ENCODE results near the gene TLK2.
"Not testable (repeated sequence)": the region's sequence is repeated elsewhere in the genome, so short reads cannot be mapped to it uniquely, and the experiment has no call there.

Gene TLK2

GRCh38 chr17:62603783-62604182, 125.2 kb downstream of the TLK2 start:
- DNase-seq (ENCODE audit: low read depth), result not testable (repeated sequence)

GRCh38 chr17:62605588-62605987, 127.0 kb downstream of the TLK2 start:
- DNase-seq (ENCODE audit: low read depth), result no peak

GRCh38 chr17:62611292-62611691, 132.7 kb downstream of the TLK2 start:
- no peak for DNase-seq (ENCODE audit: low read depth)

GRCh38 chr17:62611728-62612127, 133.1 kb downstream of the TLK2 start:
- no peak for DNase-seq (ENCODE audit: low read depth)

GRCh38 chr17:62612289-62612688, 133.7 kb downstream of the TLK2 start:
- DNase-seq (ENCODE audit: low read depth), result not testable (repeated sequence)

GRCh38 chr17:62613095-62613494, 134.5 kb downstream of the TLK2 start:
- not testable (repeated sequence) for DNase-seq (ENCODE audit: low read depth)

- DNase-seq (ENCODE audit: low read depth), result peak; percentile 83
Observed at GRCh38 chr17:62614142-62614541, 135.5 kb downstream of the TLK2 start.

- DNase-seq (ENCODE audit: low read depth), result no peak
Observed at GRCh38 chr17:62615503-62615902, 136.9 kb downstream of the TLK2 start.

GRCh38 chr17:62616993-62617893, 138.6 kb downstream of the TLK2 start:
- no peak for DNase-seq (ENCODE audit: low read depth)

- DNase-seq (ENCODE audit: low read depth), result no peak
Observed at GRCh38 chr17:62617894-62618472, 139.4 kb downstream of the TLK2 start.

GRCh38 chr17:62618647-62619416, 140.2 kb downstream of the TLK2 start:
- no peak for DNase-seq (ENCODE audit: low read depth)

- no peak for DNase-seq (ENCODE audit: low read depth)
Observed at GRCh38 chr17:62619417-62620155, 141.0 kb downstream of the TLK2 start.

- no peak for DNase-seq (ENCODE audit: low read depth)
Observed at GRCh38 chr17:62621223-62621622, 142.6 kb downstream of the TLK2 start.

- no peak for DNase-seq (ENCODE audit: low read depth)
Observed at GRCh38 chr17:62625184-62625869, 146.7 kb downstream of the TLK2 start.

- DNase-seq (ENCODE audit: low read depth), result no peak
Observed at GRCh38 chr17:62625870-62626200, 147.2 kb downstream of the TLK2 start.

GRCh38 chr17:62626719-62627218, 148.1 kb downstream of the TLK2 start:
- peak; percentile 60 for DNase-seq (ENCODE audit: low read depth)

GRCh38 chr17:62627219-62627903, 148.7 kb downstream of the TLK2 start, which contains the start of gene MRC2:
Gene MRC2, plus strand, starts transcription at chr17:62627670. Its CDS starts 133 bp downstream, at chr17:62627803.
- DNase-seq (ENCODE audit: low read depth), result peak; percentile 69

GRCh38 chr17:62627904-62628633, 149.4 kb downstream of the TLK2 start:
- no peak for DNase-seq (ENCODE audit: low read depth)

- DNase-seq (ENCODE audit: low read depth), result no peak
Observed at GRCh38 chr17:62628831-62629555, 150.4 kb downstream of the TLK2 start.
